Vagina (tissue), 2 donors: Measurements from ENCODE around the gene KCTD6.

Source experiments
- POLR2A ChIP-seq, 2 donors: fragments of 450-650 bp; IDR thresholded peaks; one replicate each; pipeline ENCODE4 v1.6.1; 2017; ENCODE audit warnings: antibody characterized with exemption in 2 of 2, mild to moderate bottlenecking in 2 of 2, moderate library complexity in 2 of 2
- POLR2AphosphoS5 ChIP-seq, 2 donors: sonication (generic); formaldehyde crosslinking; IDR thresholded peaks; one replicate each; pipeline ENCODE4 v1.9.0; 2017; ENCODE audit warnings: antibody characterized with exemption in 2 of 2, mild to moderate bottlenecking in 2 of 2, low read depth in 1 of 2; ENCODE audit not compliant: insufficient read depth in 1 of 2
- TF ChIP-seq, protein P1 (sequence below), 3 experiments: fragments of 450-650 bp in 2 of 3; fragments of 200-600 bp in 1 of 3; sonication (generic) in 1 of 3; IDR thresholded peaks; one replicate each; pipeline ENCODE4 v1.5.1; 2017 to 2019; ENCODE audit warnings: antibody characterized with exemption in 3 of 3, mild to moderate bottlenecking in 2 of 3, moderate library complexity in 2 of 3

DNA sequence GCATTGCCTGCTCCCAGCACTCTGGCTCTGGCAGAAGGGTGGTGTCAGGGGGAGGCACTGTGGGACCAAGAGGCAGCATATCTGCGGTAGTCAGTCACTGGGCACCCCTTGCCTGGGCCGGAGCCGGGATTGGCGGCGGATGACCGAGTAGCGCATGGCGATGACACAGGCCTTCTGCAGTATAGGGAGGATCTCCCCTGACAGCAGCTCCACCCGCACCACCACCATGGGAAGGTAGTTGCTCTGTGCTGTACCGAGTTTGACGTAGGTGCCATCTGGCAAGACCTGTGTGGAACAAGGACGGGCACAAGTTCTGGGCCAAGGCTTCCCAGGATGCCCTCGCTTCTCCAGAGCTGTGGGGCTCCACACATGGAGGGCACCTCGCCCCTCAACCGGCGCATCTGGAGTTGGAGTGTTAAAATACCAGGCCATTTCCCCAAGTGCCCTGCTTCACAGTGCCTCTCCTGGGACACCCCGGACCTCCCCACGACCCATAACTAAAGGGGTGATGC lies 38.5 kb downstream of the KCTD6 start:
- TF ChIP-seq, protein P1, sequence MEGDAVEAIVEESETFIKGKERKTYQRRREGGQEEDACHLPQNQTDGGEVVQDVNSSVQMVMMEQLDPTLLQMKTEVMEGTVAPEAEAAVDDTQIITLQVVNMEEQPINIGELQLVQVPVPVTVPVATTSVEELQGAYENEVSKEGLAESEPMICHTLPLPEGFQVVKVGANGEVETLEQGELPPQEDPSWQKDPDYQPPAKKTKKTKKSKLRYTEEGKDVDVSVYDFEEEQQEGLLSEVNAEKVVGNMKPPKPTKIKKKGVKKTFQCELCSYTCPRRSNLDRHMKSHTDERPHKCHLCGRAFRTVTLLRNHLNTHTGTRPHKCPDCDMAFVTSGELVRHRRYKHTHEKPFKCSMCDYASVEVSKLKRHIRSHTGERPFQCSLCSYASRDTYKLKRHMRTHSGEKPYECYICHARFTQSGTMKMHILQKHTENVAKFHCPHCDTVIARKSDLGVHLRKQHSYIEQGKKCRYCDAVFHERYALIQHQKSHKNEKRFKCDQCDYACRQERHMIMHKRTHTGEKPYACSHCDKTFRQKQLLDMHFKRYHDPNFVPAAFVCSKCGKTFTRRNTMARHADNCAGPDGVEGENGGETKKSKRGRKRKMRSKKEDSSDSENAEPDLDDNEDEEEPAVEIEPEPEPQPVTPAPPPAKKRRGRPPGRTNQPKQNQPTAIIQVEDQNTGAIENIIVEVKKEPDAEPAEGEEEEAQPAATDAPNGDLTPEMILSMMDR (IDR thresholded peaks at IDR 0.05) = no peak
- TF ChIP-seq POLR2AphosphoS5 (IDR thresholded peaks at IDR 0.05; ENCODE audit: insufficient read depth in 1 of 2, low read depth in 1 of 2) = no peak
- no peak for TF ChIP-seq POLR2A (IDR thresholded peaks at IDR 0.05)
